GM19324 (cell line): ENCODE data around the gene COPS6.

Source experiments
- ATAC-seq: cut with Tn5 transposase; IDR thresholded peaks from one replicate; pipeline ENCODE4 v1.9.1; 2021; ENCODE audit warnings: mild to moderate bottlenecking, moderate library complexity; ENCODE audit not compliant: unreplicated experiment, low FRiP score

The COPS6 gene

DNA sequence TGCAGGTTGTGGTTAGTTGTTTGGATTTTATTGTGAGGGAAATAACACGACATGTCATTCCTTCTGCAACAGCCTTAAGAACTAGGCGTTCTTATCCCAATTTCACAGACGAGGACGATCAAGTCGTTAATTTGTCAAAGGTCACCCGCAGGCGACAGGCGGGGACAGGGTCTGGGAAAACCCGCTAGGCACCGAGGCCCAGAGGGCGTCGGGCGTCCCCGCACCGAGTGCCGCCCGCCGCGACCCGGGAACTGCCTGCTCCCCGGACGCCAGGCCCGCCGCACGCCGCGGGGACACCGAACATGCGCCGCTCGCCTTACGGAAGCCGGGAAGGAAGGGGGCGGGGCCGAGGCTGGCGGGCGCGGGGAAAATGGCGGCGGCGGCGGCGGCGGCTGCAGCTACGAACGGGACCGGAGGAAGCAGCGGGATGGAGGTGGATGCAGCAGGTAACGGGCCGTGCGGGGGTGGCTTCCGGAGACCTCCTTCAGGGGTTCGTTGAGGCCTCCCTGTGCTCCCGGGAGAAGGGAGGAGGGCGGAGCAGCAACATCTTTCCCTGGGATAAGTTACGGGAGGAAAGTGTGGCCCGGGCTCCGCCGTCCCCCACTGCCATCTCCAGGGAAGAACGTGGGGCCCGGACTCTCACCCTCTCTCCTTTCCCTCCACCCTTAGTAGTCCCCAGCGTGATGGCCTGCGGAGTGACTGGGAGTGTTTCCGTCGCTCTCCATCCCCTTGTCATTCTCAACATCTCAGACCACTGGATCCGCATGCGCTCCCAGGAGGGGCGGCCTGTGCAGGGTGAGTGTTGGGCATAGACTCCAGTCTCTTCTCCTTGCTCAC is at the start of gene COPS6:
Gene COPS6 (plus strand): TSS at position 349 of the 837 bp plus-strand sequence. CDS start 22 bp downstream, at position 371.
- ATAC-seq = peak; percentile 61

DNA sequence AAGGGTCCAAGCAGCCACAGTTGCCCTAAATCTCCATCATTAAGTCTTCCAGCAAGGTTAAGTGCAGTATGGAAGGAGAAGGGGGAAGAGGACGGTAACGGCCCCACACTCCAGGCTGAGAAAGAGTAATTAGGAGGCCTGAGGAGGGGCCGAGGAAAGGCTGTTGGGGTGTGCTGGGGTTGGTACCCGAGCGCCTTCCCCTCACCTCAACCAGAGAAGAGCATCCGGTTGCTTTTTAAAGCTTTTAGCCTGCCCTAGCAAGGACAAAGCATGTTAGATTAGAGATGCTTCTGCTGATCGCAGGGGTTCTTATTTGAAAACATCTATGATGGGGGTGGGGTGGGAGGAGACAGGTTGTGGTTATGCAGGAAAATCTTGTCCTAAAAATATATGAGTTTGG is 48.2 kb upstream of the COPS6 start:
- no peak for ATAC-seq

DNA sequence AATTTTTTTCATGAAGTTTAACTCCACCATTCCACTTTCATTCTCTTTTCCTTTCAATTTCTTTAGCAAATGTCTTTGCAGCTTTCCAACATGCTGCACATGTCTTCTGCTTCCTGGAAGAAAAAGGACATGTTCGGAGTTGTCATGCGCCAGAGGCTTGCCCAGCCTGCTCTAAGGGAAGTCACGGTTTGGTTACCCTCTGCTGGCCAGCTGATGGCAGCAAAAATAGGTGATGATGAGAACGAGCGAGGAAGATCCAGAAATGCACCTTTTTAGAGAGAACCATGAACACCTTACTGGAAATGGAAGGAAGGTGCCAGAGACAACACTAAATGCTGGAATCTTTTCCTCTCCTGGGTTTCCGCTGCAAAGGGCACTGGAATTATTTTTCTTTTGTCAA is 44.1 kb upstream of the COPS6 start:
- ATAC-seq = no peak

DNA sequence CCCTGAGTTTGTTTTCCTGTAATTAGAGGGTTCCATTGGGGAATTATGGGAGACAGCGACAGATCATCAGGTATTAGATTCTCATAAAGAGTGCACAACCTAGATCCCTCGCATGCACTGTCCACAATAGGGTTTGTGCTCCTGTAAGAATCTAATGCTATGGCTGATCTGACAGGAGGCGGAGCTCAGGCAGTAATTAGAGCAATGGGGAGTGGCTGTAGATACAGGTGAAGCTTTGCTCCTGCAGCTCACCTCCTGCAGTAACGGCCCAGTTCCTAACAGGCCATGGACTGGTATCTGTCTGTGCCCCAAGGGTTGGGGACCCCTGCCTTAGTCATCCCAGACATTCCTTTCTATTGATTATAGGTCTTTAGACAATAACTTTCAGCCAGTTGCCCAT is 40.1 kb upstream of the COPS6 start:
- no peak for ATAC-seq

DNA sequence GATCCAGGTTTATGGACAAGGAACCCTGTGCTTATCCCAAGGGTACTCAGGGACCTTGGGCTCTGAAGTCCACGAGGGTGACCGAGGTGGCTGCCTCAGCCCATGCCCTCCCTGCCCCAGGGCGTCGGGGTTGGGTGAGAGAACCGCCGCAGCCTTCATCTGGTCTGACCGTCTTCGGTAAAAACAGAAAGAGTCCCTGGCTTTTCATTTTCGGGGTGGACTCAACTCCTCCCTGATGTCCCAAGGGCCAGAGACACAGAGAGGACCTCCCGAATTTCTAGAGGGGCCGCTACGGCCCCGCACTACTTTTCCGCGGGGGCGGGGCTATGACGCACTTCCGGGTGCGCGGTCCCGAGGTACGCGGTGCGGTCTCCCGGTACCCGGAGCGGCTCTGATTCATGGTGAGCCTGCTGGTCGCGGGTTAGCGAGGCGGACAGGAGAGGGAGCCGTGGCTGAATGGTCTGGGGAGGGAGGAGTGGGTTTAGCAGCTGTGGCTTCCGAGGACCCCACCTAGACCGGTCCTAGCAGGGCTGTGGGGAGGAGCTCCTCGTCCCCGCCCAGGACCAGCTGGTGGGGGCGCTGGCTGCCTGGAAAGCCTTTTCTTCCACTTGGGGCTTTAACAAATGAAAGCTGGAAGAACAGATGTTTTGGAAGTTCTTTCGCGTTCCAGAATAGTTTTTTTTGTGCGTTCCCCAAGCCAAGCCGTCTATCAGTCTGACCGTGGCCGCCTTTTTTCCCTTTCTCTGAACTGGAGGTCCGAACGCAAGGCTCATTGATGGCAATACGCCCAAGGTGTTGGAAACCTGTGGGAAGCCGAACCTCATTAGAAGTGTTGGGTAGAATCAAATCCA is 39.1 kb upstream of the COPS6 start, which contains the start of gene ZSCAN21:
Gene ZSCAN21 (plus strand): TSS at position 334 of the 851 bp plus-strand sequence. CDS start 7,233 bp downstream, outside the sequence.
- ATAC-seq = peak; percentile 93

DNA sequence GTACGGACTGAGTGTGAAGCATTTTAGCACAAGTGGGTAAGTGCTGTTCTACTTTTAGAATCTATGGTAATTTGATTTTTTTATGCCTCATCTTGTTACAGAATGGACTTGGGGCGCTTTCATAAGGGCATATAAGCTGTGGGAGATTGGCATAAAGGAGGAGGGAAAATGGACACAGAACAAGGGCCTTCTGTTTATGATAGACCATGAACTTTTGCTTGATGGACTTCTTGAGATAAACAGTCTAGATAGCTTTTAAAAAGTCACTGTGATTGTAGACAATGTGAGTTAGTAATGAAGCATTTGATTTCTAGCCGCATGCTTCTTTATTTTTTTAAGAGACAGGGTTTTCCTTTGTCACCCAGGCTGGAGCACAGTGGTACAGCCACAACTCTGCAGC is 37.2 kb upstream of the COPS6 start:
- no peak for ATAC-seq

DNA sequence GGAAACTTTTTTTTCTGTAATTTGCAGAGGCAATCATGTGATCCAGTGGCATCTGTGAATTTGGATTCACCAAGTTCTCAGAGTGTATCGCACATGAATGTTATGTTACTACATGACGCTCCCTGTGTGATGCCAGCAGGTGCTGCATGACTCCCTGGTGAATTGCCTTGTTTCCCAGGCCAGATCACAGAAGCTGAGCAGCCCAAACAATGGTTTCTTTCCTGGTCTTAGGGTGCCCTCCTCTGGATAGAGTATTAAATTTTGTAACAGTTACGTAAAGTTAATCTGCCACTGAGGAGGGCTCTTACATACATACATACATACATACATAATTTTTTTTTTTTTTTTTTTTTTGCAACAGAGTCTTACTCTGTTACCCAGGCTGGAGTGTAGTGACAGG is 35.6 kb upstream of the COPS6 start:
- ATAC-seq = no peak

DNA sequence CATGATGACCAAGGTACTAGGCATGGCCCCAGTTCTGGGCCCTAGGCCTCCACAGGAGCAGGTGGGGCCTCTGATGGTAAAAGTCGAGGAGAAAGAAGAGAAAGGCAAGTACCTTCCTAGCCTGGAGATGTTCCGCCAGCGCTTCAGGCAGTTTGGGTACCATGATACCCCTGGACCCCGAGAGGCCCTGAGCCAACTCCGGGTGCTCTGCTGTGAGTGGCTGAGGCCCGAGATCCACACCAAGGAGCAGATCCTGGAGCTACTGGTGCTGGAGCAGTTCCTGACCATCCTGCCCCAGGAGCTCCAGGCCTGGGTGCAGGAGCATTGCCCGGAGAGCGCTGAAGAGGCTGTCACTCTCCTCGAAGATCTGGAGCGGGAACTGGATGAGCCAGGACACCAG is 31.8 kb upstream of the COPS6 start:
- ATAC-seq = no peak

DNA sequence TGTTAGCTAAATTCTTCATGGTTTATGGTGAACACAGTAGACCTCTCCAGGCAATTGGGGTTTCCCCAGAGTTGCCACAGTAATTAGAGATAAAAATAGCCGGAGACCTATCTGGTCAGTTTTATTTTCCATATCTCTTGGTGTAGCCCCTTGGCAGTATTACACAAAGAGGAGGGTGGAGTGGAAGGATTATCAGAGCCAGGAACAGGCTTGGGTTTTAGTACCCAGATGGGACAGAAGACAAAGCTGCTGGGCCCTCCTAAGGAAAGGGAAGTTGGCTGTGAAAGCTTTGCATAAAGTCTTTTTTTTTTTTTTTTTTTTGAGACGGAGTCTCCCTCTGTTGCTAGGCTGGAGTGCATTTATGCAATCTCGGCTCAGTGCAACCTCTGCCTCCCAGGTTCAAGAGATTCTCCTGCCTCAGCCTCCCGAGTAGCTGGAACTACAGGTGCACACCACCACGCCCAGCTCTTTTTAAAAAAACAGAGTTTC is 29.5 kb upstream of the COPS6 start:
- no peak for ATAC-seq

DNA sequence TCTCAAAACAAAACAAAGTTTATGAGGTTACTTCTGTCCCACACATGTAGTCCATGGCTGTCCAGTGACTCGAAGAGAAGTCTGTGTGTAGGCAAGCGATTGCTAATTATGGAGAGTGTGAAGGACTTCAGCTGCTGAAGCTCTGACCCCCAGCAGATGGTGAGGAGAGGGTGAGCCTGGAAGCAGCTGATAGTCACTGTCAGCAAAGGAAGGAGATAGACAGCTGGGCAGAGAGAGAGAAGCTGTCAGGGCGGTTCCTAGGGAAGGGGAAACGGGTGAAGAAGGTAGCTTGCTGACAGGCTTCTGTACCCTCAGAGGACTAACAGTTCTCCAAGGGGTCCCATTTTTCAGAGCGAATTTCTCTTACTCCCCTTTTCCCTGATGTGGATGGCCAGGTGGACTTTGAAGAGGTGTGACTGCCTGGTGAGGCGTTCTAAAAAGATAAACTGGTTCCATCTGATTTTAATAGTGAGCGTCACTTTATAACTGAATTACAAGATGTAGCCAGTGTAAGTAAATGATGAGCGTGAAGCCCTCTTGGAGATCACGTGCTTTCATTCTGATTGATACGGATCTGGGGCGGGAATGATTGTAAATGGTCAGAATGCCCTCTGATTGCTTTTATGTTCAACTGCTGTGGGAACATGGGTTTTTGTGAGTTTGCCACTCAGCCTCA is 27.1 kb upstream of the COPS6 start:
- no peak for ATAC-seq

DNA sequence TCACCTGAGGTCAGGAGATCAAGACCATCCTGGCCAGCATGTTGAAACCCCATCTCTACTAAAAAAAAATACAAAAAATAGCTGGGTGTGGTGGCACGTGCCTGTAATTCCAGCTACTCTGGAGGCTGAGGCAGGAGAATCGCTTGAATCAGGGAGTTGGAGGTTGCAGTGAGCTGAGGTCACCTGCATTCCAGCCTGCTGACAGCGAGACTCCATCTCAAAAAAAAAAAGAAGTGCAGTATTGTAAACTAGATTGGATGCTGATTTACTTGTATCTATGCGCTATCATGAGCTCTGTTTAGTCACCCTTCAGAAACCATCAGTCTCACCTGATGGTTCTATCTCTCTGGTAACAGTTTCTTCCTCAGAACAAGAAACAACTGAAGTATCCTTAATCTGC is 25.4 kb upstream of the COPS6 start:
- no peak for ATAC-seq

DNA sequence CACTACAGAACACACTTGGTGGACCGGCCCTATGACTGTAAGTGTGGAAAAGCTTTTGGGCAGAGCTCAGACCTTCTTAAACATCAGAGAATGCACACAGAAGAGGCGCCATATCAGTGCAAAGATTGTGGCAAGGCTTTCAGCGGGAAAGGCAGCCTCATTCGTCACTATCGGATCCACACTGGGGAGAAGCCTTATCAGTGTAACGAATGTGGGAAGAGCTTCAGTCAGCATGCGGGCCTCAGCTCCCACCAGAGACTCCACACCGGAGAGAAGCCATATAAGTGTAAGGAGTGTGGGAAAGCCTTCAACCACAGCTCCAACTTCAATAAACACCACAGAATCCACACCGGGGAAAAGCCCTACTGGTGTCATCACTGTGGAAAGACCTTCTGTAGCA is 24.6 kb upstream of the COPS6 start:
- ATAC-seq = no peak

DNA sequence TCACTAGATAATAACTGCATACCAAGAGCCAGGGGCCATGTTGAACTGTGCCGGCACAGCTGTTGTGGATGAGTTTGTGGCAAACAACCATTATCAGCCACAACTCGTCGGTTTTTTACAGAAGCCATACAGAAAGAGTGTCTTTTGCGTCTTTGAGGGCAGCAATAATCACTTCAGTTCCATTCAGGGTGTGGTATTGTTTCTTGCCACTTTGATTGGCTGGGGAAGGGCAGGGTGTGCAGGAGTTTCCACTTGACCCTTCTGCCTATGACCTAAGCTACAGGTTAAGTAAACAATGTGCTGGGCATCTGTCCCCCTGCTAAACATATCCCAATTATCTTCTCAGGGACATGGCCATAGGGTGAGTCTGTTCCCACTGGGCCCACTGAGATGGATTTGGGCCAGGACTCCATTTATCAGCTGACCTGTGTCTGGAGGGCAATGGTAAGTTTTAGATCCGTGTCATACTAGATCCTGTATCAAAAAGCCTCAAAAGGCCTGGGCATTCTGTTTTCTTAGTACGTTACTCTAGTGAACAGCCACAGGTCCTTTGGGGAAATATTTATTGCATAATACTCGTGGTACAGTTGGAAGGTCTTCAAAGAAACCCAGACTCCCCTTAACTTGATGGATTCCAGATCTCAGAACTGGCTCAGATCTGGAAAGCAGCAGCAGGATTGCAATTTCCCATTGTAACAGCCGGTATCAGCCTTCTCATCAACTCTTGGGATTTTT is 23.1 kb upstream of the COPS6 start:
- ATAC-seq = no peak

DNA sequence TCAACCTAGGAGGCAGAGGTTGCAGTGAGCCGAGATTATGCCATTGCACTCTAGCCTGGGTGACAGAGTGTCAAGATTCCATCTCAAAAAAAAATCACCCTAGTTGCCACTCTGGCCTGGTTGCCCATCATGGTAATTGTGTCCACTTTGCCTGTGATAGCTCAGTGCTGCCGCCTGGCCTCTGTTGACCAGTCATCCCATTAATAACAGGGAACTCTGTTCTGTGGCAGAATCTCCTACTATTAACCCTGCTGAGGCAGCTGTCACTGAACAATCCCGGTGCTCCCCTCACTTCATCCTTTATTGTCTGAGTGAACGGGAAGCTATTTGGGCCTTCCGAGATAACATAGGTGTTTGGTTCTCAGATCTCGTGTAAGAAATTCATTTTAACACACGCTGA is 21.8 kb upstream of the COPS6 start:
- ATAC-seq = no peak

DNA sequence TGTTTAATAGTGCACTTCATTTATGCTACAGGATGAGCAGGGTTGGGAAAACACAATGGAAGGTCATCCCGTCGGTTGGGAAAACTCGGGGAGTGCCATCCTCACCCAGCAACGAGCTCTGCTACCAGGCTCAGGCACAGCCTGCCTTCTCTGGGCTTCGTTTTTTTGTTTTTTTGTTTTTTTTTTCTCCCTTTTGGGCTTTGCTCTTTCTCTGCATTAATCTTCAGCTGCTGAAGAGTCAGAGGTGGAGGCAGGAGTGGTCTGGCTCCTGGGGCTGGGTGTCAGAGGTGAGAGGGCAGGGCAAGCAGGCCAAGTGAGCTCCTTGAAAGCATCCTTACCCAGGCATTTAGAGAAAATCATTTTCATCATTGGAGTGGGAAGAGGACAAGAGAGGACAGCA is 18.8 kb upstream of the COPS6 start:
- no peak for ATAC-seq

DNA sequence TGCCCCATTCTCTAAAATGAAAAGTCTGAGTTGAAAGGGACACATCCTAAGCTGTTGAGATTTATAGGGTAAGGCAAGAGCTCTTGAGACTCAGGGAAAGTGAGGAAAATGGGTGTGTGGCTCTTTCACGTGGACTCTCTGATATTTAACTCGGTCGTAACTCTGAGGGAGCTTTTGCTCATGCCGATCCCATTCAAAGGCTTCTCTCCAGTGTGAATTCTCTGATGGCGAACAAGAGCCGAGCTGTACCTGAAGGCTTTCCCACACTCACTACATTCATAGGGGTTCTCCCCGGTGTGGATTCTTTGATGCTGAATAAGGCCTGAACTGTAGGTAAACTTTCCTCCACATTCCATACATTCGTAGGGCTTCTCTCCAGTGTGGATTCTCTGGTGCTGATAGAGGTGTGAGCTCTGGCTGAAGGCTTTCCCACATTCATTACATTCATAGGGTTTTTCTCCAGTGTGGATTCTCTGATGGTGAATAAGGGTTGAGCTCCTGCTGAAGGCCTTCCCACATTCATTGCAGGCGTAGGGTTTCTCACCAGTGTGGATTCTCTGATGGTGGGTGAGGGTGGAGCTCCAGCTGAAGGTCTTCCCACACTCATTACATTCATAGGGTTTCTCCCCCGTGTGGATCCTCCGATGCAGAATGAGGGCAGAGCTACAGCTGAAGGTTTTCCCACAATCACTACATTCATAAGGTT is 17.6 kb upstream of the COPS6 start:
- ATAC-seq = no peak

DNA sequence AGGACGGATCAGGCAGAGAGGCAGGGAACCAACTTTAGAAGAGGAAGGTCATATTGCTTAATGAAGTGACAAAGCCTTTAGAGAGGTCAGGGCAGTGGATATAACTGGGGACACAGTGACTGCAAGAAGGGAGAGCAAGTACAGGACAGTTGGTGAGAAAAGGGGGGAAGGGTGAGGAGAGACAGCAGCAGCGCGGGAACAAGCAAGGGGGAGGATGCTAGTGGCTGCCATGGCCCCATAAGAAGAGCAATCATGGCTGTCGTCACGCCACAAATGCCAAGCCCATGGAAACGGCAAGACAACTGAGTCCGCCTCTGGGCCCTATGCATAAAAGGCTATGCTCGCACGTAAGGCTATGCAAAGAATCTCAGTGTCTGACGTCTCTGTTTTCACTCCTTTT is 16.3 kb upstream of the COPS6 start:
- ATAC-seq = no peak

DNA sequence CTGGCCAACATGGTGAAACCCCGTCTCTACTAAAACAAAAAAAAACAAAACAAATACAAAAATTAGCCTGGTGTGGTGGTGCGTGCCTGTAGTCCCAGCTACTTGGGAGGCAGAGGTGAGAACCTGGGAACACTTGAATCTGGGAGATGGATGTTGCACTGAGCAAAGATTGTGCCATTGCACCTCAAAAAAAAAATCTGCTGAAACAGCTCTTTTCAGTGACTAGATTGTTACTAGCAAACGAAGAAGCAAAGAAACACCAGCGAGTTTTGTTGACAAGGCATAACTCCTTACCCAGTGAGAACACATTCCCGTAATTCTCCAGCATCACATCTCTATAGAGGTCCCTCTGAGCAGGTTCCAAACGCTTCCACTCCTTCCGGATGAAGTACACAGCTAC is 13.9 kb upstream of the COPS6 start:
- ATAC-seq = no peak

DNA sequence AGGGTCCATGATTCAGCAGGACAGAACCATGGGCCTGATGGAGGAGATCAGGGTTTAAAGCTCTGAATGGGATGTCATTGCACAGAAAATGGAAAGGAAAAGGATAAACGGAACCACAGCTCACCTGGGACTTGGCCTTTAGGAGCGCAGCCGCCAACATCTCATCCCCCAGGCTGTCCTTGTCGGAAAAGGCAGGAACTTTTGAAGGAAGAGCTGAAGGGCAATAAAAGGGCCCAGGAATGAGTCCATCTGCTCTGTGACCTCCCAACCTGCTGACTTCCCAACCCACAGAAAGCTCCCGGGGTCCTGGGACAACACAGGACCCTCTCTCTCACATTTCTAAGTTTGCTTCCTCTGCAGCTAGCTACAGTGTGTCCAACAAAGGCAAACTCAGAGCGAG is 13.4 kb upstream of the COPS6 start:
- ATAC-seq = no peak

DNA sequence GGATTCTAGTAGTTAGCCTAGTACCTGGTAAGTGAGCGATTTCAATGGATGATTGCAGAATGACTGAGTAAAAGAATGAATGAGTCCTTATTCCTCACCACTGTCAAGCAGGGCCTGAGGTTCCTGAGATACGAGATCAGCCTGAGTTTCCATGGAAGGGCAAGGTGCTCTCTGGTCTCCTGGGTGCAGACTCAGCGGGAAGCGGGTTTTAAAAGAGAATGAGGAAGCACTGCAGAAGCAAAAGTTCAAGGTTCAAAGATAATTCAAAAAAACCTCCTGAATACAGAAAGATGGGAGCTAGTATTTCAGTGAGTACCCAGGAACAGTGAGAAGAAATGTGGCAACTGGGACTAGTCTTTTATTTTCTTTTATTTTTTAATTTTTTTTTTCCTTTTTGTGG is 11.6 kb upstream of the COPS6 start:
- ATAC-seq = no peak
